Activated gamma-delta T cell (primary cell): ENCODE measurements around the gene PTCH2.
"Not testable (repeated sequence)": the region's sequence is repeated elsewhere in the genome, so short reads cannot be mapped to it uniquely, and the experiment has no call there.

ENCODE experiments used
- DNase-seq: peaks from one replicate; lab custom pipeline; 2025; lab: John Stamatoyannopoulos, UW

The PTCH2 gene

DNA sequence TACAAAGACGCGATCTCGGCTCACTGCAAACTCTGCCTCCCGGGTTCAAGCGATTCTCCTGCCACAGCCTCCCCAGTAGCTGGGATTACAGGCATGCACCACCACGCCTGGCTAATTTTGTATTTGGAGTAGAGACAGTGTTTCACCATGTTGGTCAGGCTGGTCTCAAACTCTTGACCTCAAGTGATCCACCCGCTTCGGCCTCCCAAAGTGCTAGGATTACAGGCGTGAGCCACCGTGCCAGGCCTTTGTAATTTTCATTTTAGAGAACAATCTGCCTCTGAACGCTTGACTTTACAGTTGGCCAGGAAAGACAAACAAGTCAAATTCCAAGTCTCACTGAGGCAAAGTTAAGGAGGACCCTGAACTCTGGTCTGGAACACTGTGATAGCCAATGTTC is 4.8 kb downstream of the PTCH2 start:
- not testable (repeated sequence) for DNase-seq

DNA sequence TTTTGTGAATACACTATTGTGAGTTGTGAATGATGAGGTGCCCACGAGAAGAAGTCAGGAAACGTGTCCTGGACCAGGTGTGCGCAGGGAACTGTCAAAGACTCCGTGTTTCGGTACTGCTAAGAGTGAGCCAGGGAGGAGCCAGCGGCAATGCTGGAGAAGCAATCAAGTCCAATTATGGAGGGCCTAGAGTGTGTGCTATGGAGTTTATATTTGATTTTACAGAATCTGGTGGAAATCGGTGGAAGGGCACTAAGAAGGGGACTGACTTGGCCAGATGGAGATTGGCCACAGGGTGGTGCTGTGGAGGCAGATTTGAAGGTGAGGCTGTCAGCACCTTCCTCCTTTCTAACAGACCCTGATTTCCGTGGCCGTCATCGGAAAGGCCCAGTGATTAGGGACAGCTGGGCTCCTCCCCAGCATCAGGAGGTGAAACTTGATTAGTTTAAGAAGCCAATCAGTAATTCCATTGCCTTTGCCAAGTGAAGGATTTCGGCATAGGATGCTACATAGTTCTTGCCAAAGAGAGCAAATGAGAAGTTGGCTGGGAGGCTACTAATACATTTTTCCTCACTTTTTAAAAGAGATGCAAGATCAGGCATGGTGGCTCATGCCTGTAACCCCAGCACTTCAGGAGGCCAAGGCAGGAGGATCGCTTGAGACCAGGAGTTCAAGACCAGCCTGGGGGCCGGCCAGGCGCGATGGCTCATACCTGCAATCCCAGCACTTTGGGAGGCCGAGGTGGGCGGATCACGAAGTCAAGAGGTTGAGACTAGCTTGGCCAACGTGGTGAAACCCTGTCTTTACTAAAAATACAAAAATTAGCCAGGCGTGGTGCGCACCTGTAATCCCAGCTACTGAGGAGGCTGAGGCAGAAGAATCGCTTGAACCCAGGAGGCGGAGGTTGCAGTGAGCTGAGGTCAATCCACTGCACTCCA is 7.0 kb downstream of the PTCH2 start:
- DNase-seq = no peak

DNA sequence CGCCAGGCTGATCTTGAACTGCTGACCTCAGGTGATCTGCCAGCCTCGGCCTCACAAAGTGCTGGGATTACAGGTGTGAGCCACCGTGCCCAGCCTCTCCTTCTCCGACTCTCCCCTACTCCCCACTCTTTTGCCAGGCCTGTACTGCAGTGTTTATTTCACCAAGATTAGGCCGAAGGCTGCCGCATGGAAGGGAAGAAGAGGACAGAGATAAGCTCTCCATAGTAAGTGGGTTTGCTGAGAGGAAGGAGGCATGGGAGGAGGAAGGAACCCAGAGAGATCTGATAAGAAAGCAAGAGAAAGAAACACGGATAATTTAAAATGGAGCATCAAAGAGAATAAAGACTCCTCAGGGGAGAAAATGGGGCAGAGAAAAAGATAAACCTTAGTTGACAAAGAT is 8.7 kb downstream of the PTCH2 start:
- no peak for DNase-seq

DNA sequence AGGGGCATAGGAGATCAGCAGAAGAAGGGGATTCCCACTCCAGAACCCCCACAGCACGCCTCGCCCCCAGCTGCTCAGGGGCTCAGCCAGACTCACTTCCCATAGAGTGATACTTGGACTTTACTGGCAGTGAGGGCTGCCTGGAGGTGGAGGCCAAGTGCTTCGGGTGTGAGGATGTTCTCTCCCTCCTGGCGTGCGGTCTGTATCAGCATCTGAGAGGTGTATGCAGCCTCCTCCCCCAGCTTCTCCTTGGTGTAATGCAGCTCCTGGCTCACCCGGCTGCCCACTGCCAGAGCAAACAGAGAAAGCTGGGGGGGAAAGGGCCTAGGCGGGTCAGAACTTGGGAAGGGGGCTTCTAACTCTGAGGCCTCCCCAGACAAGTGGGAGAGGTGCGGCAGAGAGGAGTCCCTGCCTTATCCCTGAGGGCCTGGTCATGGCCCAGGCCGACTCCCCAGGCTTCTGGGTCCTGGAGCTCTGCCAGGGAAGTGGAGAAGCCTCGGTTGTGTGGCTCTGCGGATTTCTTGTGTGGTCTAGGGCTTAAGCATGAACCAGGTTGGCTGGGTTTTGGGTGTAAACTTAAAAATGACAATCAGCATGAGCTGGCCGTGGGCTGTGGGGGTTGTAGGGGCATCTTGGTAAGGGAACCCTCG is 10.9 kb downstream of the PTCH2 start:
- DNase-seq = no peak

DNA sequence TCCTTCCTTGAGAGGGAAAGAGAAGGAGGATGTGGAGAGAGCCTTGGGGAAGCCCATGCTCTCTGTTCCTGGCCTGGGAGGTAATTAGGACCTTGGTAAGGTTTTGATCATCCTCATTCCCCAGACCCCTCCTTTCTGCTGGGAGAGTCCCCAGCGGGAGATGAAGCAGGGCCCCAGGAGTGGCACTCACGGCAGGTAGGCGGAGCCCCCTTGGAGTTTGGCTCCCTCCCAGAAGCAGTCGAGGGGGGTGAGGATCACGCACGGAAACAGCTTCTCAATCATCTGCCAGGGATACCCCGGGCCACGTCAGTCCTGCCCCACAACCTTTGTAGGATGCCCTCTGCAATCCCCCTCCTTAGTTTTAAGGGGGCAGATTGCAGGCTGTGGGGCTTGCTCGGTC is 11.5 kb downstream of the PTCH2 start:
- DNase-seq = no peak

DNA sequence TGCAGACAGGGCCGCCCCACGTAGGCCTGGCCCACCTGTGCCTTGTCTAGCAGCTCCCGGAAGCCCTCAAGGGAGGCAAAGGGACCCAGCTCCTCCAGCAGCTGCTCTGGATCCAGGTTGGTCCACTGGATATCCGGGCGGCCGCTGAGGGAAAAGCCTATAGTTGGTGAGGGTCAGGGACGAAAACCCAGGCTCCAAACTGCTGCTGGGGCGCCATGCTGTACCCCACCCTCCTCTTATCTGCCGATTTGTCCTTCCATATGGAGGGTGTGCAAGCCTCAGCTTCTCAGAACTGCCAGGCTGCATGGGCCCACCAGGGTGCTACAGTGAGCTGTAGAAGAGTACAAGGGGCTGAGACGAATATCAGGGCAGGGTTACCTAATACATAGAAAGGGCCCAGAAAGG is 12.2 kb downstream of the PTCH2 start:
- DNase-seq = no peak

DNA sequence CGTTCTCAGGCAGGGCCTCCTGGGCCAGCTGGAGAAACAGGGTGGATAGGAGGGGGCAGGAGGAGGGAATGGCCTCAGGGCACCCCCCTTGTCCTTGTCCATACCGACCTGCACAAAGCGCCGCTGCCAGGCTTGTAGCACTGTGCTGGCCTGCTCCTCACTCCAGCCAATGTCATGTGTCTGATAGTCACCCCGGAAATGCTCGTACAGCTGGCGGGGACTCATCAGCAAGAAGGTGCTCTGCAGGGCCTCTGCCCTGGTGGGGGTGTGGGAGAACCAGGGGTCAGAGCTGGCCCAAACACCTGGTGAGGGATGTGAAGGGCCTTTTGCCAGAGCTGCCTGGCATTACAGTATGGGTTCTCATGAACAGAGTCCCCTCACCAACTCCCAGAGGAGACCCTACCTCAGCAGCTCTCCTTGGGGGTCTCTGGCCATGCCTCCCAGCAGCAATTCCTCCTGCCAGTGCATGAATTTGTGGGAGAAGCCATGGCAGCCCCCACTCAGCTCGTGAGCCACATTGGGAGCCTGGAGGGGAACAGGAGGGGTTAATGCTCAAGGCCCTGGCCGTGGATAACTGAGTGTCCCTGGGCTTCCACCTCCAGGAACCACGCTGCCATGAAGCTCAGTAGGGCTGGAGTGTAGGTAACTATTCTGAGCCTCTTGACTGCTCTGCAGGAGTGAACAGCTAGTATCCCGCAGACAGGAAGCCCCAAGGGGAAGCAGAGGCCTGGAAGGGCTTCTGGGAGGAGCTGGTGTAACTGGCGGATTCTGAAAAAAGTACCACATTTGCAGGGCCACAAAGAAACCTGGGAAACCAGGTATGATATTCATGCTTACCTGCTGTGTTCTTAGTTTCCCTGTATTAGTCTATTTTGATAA is 13.3 kb downstream of the PTCH2 start:
- DNase-seq = no peak

DNA sequence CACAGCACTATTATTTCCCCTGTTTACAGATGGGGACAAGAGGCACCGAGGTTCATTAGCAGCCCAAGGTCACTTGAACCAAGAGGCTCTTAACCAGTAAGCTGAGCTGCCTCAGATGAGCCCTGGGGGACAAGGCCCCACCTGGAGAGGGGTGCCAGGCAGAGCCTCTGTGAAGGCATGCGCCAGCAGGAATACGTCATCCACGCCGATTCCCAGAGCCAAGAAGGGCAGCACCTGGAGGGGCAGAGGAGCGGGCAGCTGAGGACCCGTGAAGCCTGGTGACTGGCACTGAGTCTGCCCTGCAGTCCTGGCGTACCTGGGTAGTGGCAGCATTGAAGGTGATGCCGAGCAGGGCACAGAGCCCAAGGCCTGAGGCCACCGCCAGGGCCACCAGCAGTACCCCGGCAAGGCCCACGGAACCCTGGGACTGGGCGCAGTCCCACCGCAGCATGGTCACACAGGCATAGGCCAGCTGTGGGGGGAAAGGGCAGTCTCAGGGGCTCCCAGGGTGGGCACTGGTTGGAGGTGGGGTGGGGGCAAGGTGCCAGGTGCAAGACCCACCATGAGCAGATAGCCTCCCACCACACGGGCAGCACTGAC is 14.1 kb downstream of the PTCH2 start:
- DNase-seq = no peak

DNA sequence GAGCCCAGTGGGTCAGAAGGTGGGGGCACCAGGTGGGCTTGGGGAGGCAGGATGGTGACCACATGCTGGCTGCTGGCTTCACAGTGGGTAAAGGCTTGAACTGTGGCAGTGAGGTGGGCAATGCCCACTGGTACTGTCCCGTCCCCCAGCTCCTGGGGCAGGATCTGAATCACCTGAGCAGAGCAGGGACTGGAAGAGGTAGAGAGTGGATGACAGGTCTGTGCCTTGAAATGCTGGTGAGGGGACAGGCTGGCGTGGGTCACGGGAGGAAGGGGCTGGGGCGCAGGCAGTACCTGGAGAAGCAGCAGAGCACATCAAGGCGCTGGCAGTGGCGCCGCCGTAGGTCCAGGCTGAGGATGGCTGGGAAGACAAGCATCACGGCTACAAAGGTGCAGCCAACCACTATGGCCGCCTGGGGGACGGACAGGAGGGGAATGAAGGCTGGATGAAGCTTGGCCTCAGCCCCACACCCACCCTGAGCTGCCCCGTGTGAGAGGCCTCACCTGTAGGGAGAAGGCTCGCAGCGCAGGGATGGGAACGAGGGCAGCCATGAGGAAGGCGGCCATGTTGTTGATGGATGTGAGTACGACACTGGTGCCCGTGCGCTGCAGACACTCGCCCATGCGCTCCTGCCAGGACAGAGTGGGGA is 14.9 kb downstream of the PTCH2 start:
- DNase-seq = no peak

DNA sequence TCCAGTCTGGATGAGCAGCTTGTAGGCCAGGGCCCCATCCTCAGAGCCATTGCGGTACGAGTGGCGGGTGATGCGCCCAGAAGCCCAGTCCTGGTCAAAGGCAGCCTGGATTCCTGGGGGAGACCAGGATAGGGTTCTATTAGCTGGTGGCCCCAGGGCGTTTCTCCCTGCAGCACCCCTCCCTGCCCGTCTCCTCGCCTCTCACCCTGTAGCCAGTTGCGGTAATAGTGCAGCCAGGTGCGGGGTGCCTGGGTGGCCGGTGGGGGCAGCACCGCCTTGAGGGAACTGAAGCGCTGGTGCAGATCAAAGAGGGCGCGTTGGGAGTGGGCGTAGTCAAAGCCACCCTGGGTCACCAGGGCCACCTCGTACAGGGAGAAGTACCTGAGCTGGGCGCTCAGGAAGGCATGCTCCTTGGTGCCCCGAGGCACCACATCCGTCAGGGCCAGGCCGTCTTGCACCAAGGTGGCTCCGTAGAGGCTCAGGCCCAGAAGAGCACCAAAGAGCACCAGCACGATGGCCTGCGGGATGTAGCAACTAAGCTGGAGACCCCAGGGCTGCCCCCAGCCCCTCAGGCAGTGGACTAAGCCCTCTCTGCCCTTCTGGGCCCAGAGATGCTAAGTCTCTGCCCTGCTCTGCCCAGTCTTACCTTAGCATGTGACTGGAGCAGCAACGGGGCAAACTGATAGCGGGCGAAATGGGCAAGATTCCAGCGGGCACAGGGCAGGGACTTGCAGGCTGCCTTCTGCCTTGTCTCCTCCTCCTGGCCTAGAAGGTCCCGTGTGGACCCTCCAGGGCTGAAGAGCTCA is 15.7 kb downstream of the PTCH2 start:
- no peak for DNase-seq

DNA sequence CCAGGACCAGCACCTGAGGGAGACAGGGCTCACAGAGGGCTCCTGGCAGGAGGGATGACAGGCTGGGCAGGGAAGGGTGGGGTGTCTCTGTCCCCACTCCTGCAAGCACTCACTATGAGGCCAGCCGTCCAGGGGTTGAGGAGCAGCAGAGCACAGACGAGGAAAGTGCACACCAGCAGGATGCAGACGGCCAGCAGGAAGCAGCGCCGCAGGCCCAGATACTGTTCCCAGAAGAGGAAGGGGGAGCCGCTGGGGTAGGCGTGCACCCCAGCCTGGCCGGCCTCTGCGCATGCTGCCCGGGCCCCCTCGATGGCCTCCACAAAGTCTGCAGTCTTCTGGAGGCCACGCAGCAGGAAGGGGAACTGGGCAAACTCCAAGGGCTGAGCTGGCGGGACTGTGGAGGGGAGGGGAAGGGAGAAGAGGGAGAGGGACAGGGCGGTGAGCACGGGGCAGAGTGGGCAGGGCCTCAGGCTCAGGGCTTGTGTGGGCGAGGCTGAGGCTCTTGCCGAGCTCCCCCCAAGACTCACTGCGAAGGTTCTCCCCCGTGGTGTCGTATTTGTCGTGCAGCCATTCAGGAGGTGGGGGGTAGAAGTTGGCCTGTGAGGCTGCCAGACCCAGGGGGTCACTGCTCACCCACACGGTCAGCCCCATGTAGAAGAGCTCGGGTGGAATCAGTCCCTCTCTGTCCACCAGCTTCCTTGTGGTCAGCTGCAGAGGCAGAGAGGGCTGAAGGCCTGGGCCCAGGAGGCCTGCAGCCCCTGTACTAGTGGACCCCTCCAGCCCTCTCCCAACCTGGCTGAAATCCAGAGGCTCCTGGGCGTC is 16.5 kb downstream of the PTCH2 start:
- DNase-seq = no peak

DNA sequence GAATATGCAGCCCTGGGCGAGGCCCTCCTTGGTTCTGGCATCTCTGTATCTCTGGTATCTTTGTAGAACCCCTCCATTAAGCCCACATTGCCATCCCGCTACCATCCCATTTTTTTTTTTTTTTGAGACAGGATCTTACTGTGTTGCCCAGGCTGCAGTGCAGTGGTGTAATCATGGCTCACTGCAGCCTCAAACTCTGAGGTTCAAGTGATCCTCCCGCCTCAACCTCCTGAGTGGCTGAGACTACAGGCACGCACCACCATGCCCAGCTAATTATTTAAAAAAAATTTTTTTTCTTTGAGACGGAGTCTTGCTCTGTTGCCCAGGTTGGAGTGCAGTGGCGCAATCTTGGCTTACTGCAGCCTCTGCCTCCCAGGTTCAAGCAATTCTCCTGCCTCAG is 18.7 kb downstream of the PTCH2 start:
- not testable (repeated sequence) for DNase-seq

DNA sequence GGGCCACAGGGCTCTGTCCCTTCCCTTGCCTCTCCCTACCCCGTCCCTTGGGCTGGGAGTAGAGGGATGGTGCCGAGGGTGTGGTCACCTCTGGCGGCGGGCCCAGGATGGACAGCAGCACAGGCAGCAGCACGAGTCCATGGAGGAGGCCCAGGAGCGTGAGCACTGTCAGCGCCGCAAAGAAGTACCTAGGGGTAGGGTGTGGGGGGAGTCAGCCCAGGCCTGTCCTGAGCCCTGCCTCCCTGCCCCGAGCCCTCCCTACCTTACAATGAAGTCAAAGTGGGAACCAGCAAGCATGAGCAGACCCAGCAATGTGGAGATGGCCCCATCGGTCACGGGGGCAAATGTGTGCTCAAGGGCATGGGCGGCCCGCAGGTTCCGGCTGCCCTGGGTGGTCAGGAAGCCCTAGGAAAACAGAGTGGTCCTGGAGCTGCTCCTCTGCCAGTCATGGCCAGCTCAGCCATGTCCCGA is 20.0 kb downstream of the PTCH2 start:
- DNase-seq = no peak

DNA sequence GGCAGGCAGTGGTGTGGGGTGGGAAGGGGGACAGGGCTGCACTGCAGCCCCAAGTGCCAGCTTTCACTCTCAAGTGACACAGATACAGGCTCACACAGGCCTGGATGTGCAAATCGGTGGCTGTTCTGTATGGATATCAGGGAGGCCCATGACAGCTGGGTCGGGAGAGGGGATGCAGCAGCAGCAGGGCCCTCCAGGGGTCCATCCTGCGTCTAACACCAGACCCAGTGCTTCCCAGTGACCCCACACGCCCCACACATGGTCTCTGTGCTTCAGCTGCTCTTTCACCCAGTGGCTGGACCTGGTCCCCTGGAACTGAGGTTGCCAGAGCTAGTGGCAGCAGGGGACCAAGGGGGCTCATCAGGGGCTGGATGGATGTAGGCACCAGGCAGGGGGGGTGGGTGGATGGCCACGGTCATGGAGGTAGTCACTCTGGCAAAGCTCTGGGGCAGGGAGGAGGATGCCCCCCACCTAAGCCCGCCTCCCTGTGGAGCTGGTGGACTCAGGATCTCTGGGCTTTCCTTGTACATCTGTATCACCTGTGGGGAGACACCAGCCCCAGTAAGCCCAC is 20.8 kb downstream of the PTCH2 start:
- no peak for DNase-seq

DNA sequence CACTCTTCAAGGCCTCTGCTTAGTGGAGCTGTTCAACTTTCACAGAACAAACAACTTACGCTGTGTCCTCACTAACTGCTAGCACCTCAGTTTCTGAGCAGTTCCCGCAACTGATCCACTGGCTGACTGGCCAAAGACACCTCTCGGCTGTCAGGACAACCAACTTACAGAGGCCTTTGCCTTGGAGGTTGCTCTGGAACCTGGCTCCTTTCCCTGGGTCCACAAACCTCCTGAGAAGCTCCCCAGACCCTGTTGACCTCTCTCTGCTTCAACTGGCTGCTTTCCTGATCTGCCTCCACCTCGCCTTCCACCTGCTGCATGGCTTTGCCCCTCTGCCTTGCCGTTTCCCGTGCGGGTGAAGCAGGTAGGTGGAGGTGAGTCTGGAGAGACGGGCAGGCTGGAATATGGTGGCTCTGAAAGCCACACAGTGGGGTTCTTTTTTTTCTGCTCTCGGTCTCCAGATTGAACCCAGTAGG is 21.8 kb downstream of the PTCH2 start:
- no peak for DNase-seq

DNA sequence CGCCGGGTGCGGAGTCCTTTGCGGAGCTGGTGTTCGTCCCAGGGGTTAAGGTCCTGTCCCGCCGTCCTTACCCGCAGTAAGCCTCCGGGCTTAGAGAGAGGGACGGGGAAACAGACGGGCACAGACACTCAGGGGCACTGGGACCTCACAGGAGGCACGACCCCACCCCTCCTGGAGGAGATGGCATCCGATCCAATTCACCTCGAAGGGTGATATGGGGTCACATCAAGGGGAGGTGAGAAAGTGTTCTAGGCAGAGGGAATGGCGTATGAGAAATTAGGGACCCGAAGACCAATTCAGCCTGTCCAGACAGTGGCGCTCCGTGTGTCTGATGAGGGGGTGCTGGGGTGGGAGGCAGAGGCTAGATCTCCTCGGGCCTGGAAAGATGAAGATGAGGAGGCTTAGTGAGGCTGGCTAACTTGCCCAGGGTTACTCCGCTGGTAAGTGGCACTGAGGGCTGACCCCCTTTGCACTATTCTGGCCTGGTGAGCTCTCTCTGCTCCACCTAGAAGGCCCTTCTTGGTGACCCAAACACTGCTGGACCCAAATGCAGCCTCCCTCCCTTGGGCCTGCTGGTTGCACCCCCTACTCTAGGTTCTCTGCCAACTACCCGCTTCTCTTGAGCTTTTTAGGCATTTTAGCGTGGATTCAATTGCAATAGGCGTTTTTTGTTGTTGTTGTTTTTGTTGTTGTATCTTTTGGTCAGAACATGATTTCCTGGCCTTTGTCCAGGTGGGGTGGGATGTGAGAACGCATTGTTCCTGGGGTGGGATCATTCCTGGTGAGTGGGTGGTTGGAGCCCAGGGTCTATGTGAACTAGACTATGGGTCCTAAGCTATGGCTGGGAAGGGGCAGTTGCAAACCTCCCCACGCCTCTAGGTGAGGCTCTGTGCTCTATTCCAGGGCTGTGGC is 22.5 kb downstream of the PTCH2 start:
- no peak for DNase-seq

DNA sequence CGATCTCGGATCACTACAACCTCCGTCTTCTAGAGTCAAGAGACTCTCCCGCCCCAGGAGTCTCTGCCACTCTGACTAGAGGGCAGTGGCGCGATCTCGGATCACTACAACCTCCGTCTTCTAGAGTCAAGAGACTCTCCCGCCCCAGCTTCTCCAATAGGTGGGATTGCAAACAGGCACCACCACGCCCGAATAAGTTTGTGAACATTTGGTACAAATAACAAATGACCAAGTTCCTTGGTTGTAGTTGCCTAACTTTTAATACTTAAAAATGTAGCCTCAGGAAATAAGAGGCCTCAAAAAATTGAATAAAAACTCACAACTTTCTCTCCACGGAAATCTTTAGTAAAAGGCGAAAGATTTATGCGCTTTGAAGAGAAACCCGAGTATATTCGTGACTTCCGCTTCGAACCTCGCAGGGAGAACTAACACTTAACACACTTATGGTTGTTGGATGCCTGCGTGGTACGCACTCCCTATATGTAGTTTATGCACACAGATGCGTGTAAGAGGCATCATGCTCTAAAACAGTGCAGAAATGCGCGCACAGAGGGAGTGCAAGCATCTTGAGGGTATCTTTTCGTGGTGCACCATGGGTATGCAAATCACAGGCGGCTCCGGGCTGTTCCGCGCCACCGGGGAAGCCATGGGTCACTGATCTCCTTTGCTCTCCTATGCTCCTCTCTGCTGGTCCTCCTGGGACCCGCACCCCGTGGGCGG is 23.3 kb downstream of the PTCH2 start:
- peak; percentile 50 for DNase-seq
